K562 (cell line): Measurements from ENCODE around the gene LRP1-AS. TPM values are rescaled to one million over a fixed set of nuclear protein-coding genes. Genes with fewer than 3 reads are reported as not detected.

Source experiments
- ATAC-seq: fragments of 200-7000 bp; cut with Tn5 transposase; 3 replicates; pipeline ENCODE4 v1.9.1; 2020; ENCODE audit warnings: moderate library complexity
- BruUV-seq: library from RNA; stranded (reverse); fragments of 400-500 nt; replicated peaks from 2 replicates; lab custom pipeline; 2021; lab: Mats Ljungman, UMichigan
- CTCF ChIA-PET: fragments of 300-600 bp; formaldehyde crosslinking; extraction: SDS; loops from one replicate; lab custom pipeline; 2021; ENCODE audit warnings: low intra/inter-chr PET ratio; lab: Yijun Ruan, JAX
- POLR2A ChIA-PET: fragments of 300-600, 350-650 bp; sonication (Branson Sonifier 250); formaldehyde crosslinking; extraction: SDS; loops from one replicate; lab custom pipeline; 2021; ENCODE audit warnings: antibody characterized with exemption, inconsistent platforms; lab: Yijun Ruan, JAX
- DNase-seq, 4 experiments: peaks; one replicate each; pipeline versions ENCODE4 v3.0.0 to v3.0.0-alpha.2; 2011 to 2018; ENCODE audit warnings: low spot score in 3 of 4, mixed read lengths in 3 of 4; ENCODE audit errors: extremely low read depth in 1 of 4
- FAIRE-seq: peaks from 2 replicates; lab custom pipeline; 2011; peaks lifted over from hg19 to GRCh38; lab: Jason Lieb, UNC
- H2AFZ ChIP-seq: 2 replicates; pipeline ENCODE4 v1.6.0; 2011; ENCODE audit warnings: low read depth, low read length, control low read depth, inconsistent platforms
- H3K27ac ChIP-seq: fragments of 200-600 bp; 3 replicates; pipeline ENCODE4 v1.8.0; 2011; ENCODE audit warnings: low read depth, mild to moderate bottlenecking, control low read depth, inconsistent platforms, low read length, moderate library complexity, mixed read lengths; ENCODE audit errors: extremely low read depth
- H3K27me3 ChIP-seq, 2 experiments: fragments of 300-600 bp in 1 of 2; 2 replicates in 1 of 2; 3 replicates in 1 of 2; pipeline versions ENCODE4 v1.6.0 to v1.8.0; 2011; ENCODE audit warnings: inconsistent platforms in 2 of 2, low read length in 2 of 2, mild to moderate bottlenecking in 1 of 2, mixed read lengths in 1 of 2, moderate library complexity in 1 of 2; ENCODE audit not compliant: control insufficient read depth in 2 of 2, insufficient read depth in 2 of 2
- H3K36me3 ChIP-seq: fragments of 300-600 bp; 3 replicates; pipeline ENCODE4 v1.8.0; 2011; ENCODE audit warnings: mild to moderate bottlenecking, low read length, inconsistent platforms; ENCODE audit not compliant: control insufficient read depth, insufficient read depth
- H3K4me1 ChIP-seq, 2 experiments: fragments of 200-600 bp in 1 of 2; replicated peaks in 1 of 2; 2 replicates in 1 of 2; 3 replicates in 1 of 2; pipeline versions ENCODE4 v1.5.1 to v1.8.0; 2011; ENCODE audit warnings: inconsistent platforms in 2 of 2, low read length in 2 of 2, mild to moderate bottlenecking in 1 of 2, mixed read lengths in 1 of 2, moderate library complexity in 1 of 2; ENCODE audit not compliant: control insufficient read depth in 2 of 2, insufficient read depth in 2 of 2
- H3K4me2 ChIP-seq: 2 replicates; pipeline ENCODE4 v1.6.1; 2011; ENCODE audit warnings: low read length, control low read depth, inconsistent platforms, mixed read lengths; ENCODE audit not compliant: insufficient read depth
- H3K4me3 ChIP-seq: fragments of 200-600 bp; sonication (generic), shearing (Covaris generic); 2 replicates; pipeline ENCODE4 v1.5.1; 2016; ENCODE audit warnings: control low read depth, inconsistent platforms
- H3K79me2 ChIP-seq: fragments of 200-600 bp; 3 replicates; pipeline ENCODE4 v1.8.0; 2011; ENCODE audit warnings: low read length, inconsistent platforms; ENCODE audit not compliant: control insufficient read depth, insufficient read depth
- H3K9ac ChIP-seq, 2 experiments: 2 replicates each; pipeline versions ENCODE4 v1.6.0 to v1.6.1; 2011; ENCODE audit warnings: low read depth in 2 of 2, low read length in 2 of 2, control low read depth in 1 of 2, inconsistent platforms in 1 of 2, mild to moderate bottlenecking in 1 of 2, mixed read lengths in 1 of 2; ENCODE audit not compliant: insufficient read depth in 1 of 2
- H3K9me1 ChIP-seq: one replicate; pipeline ENCODE4 v1.6.0; 2011; ENCODE audit warnings: inconsistent platforms, mild to moderate bottlenecking, low read length, moderate library complexity; ENCODE audit not compliant: control insufficient read depth, insufficient read depth
- H3K9me3 ChIP-seq: replicated peaks from 2 replicates; pipeline ENCODE4 v1.5.1; 2011; ENCODE audit warnings: low read depth, low read length, inconsistent platforms; ENCODE audit not compliant: control insufficient read depth, insufficient read depth
- H4K20me1 ChIP-seq: replicated peaks from 2 replicates; pipeline ENCODE4 v1.6.1; 2011; ENCODE audit warnings: low read length, inconsistent platforms, mixed read lengths; ENCODE audit not compliant: control insufficient read depth, insufficient read depth
- ATF3 ChIP-seq, 2 experiments: fragments of 450-650 bp in 1 of 2; sonication (generic) in 1 of 2; formaldehyde crosslinking in 1 of 2; IDR thresholded peaks in 1 of 2; conservative IDR thresholded peaks in 1 of 2; 2 replicates each; pipeline versions ENCODE4 v1.6.1 to v1.8.1; 2016 to 2023; ENCODE audit warnings: mild to moderate bottlenecking in 2 of 2, moderate library complexity in 2 of 2, inconsistent platforms in 1 of 2, missing genetic modification reagents in 1 of 2
- ATF7 ChIP-seq: fragments of 450-650 bp; IDR thresholded peaks from 2 replicates; pipeline ENCODE4 v1.7.1; 2014; ENCODE audit warnings: mild to moderate bottlenecking, moderate library complexity
- CREM ChIP-seq: IDR thresholded peaks from 2 replicates; pipeline ENCODE4 v1.6.1; 2014; ENCODE audit warnings: antibody characterized with exemption, low read depth
- DNMT1 ChIP-seq: fragments of 450-650 bp; IDR thresholded peaks from 2 replicates; pipeline ENCODE4 v1.6.1; 2016; ENCODE audit warnings: antibody characterized with exemption, mild to moderate bottlenecking
- GATAD2B ChIP-seq: fragments of 450-650 bp; IDR thresholded peaks from 2 replicates; pipeline ENCODE4 v1.6.1; 2017; ENCODE audit warnings: mild to moderate bottlenecking, borderline replicate concordance
- HMGN3 ChIP-seq: IDR thresholded peaks from 2 replicates; pipeline ENCODE4 v1.6.1; 2011; ENCODE audit warnings: borderline replicate concordance, low read depth, mild to moderate bottlenecking, mixed read lengths, low read length; ENCODE audit not compliant: insufficient read length; ENCODE audit errors: extremely low read depth
- MEIS2 ChIP-seq: fragments of 450-650 bp; IDR thresholded peaks from 2 replicates; pipeline ENCODE4 v1.6.1; 2014; ENCODE audit warnings: mild to moderate bottlenecking; ENCODE audit not compliant: partially characterized antibody
- PKNOX1 ChIP-seq: fragments of 450-650 bp; IDR thresholded peaks from 2 replicates; pipeline ENCODE4 v1.6.1; 2016
- PURB ChIP-seq: sonication (generic); formaldehyde crosslinking; IDR thresholded peaks from 2 replicates; pipeline ENCODE4 v1.9.0; 2021; ENCODE audit warnings: low read depth, mild to moderate bottlenecking, missing genetic modification reagents
- RBM14 ChIP-seq: fragments of 200-400 bp; formaldehyde crosslinking; IDR thresholded peaks from 2 replicates; pipeline ENCODE4 v1.6.1; 2018; ENCODE audit warnings: low read depth, mild to moderate bottlenecking, low read length, moderate library complexity, borderline replicate concordance; ENCODE audit not compliant: insufficient read depth
- SMAD3 ChIP-seq: fragments of 450-650 bp; formaldehyde crosslinking; conservative IDR thresholded peaks from 2 replicates; pipeline ENCODE4 v1.4.0; 2020; ENCODE audit warnings: mild to moderate bottlenecking
- SRF ChIP-seq, 2 experiments: fragments of 250-450, 450-650 bp in 1 of 2; sonication (Bioruptor Pico) in 1 of 2; sonication (generic) in 1 of 2; formaldehyde crosslinking; IDR thresholded peaks; 2 replicates each; pipeline versions ENCODE4 v1.5.0 to v1.5.1; 2020 to 2022; ENCODE audit warnings: mild to moderate bottlenecking in 1 of 2, missing genetic modification reagents in 1 of 2
- TAF7 ChIP-seq: fragments of 450-650 bp; IDR thresholded peaks from 2 replicates; pipeline ENCODE4 v1.6.1; 2016; ENCODE audit warnings: missing genetic modification characterization, missing compliant biosample characterization
- TSHZ1 ChIP-seq: fragments of 250-450 bp; sonication (Bioruptor Pico); IDR thresholded peaks from 2 replicates; pipeline ENCODE4 v1.4.0; 2020; ENCODE audit warnings: mild to moderate bottlenecking, moderate library complexity
- ZFP30 ChIP-seq: fragments of 250-450 bp; sonication (Bioruptor Pico); IDR thresholded peaks from 2 replicates; pipeline ENCODE4 v1.8.0; 2022; ENCODE audit warnings: moderate library complexity, mild to moderate bottlenecking, inconsistent platforms, borderline replicate concordance
- ZKSCAN8 ChIP-seq: fragments of 200-800 bp; sonication (Bioruptor generic); IDR thresholded peaks from 2 replicates; pipeline ENCODE4 v1.6.1; 2016; ENCODE audit warnings: missing genetic modification characterization, missing compliant biosample characterization
- ZNF24 ChIP-seq: fragments of 450-650 bp; IDR thresholded peaks from 2 replicates; pipeline ENCODE4 v1.6.1; 2016
- ZNF707 ChIP-seq: fragments of 250-450 bp; sonication (Bioruptor Pico); conservative IDR thresholded peaks from 2 replicates; pipeline ENCODE4 v1.8.0; 2022; ENCODE audit warnings: inconsistent platforms, mild to moderate bottlenecking, moderate library complexity
- WGBS: fragments of 100-300 bp; shearing (Covaris generic); methylation state at CpG from one replicate; pipeline ENCODE4 v1.1.6; 2016; ENCODE audit warnings: low coverage, mixed read lengths; ENCODE audit not compliant: insufficient coverage; ENCODE audit errors: missing lambda C conversion rate; 5-methylcytosine and 5-hydroxymethylcytosine counted together
- in situ Hi-C: fragments of 300-500 bp; cut with MboI; formaldehyde crosslinking; loops from 4 replicates; pipeline ENCODE4 v1.15.0; 2018; ENCODE audit warnings: inconsistent platforms, mixed read lengths
- intact Hi-C: fragments of 100-400 bp; cut with micrococcal nuclease; formaldehyde crosslinking; loops from 2 replicates; pipeline ENCODE4 v1.14.2; 2022
- polyA plus RNA-seq, 8 experiments: library from polyadenylated mRNA; depleted of rRNA in 4 of 8; stranded (reverse) in 5 of 8; unstranded in 3 of 8; fragments of >200 nt; fragmentation: Nextera tagmentation in 2 of 8; fragmentation: Illumina TruSeq in 1 of 8; extraction: Ambion mirVana in 2 of 8; extraction: Trizol in 1 of 8; gene quantifications; 2 replicates each; pipeline versions ENCODE4 v1.2.1 to v1.2.3, GENCODE V29; 2011 to 2014; ENCODE audit warnings: inconsistent platforms in 1 of 8, missing spikeins in 1 of 8
- total RNA-seq, 7 experiments: library from RNA; depleted of rRNA in 6 of 7; stranded (reverse); fragments of >200 nt in 6 of 7; fragmentation: Illumina TruSeq in 2 of 7; extraction: Trizol in 2 of 7; gene quantifications; 2 replicates each; pipeline versions ENCODE4 v1.2.1 to v1.2.3, GENCODE V29; 2011 to 2021; ENCODE audit warnings: low replicate concordance in 1 of 7

LRP1-AS gene
- total and polyA plus RNA-seq, 9 of the 15 experiments (the other 6 are each of a cell fraction or from before 2014, with no cell fraction given), result not detected

DNA sequence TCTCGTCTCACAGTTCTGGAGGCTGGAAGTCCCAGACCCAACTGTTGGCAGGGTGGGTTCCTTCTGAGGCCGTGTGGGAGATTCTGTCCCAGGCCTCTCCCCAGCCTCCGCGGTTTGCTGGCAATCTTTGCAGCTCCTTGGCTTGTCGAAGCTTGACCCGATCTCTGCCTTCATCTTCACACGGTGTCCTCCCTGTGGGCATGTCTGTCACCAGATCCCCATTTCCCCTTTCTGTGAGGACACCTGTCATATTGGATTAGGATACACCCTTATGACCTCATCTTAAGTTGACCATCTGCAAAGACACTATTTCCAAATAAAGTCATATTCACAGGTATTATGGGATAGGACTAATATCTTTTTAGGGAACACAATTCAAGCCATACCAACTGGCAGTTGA is 22.6 kb upstream of the LRP1-AS start:
- H3K4me2 ChIP-seq, result no peak overlapping the region
- DNase-seq (no peak), ATAC-seq (no peak), FAIRE-seq (no peak)
- BruUV-seq, result no TSS peak
- peaks cover 3 to 34% of the 10 kb centered on the region in 2 experiments; a peak in 3 of 5 replicates for H3K4me1 ChIP-seq
- 10% methylated on average over 7 of the region's 7 CpGs for WGBS
- in situ Hi-C loops (no loop called here), intact Hi-C loops (no loop called here)
- no peaks in the 10 kb centered on the region for H3K79me2 ChIP-seq
- H3K36me3 ChIP-seq, result no peaks in the 10 kb centered on the region
- H2AFZ ChIP-seq, result no peak overlapping the region
- H3K4me3 ChIP-seq, result no peak overlapping the region
- H3K27me3 ChIP-seq, result peaks cover 3 to 59% of the 10 kb centered on the region in 2 experiments; a peak in 3 of 5 replicates
- no peaks in the 10 kb centered on the region for H3K9me1 ChIP-seq
- peaks cover 10% of the 10 kb centered on the region; the same call in 1 of the 2 replicates for H4K20me1 ChIP-seq
- no peak overlapping the region for H3K27ac ChIP-seq
- POLR2A ChIA-PET, result no interaction called here
- CTCF ChIA-PET, result no interaction called here
- H3K9me3 ChIP-seq, result no peaks in the 10 kb centered on the region
- no peak overlapping the region for H3K9ac ChIP-seq
- TF ChIP-seq SMAD3 (no peak), SRF (CRISPR knock-in tag; IDR thresholded peaks at IDR 0.05) (0 out of 4 replicates have a peak, but pooled peaks of 1 of the 2 experiments have one; percentile 21), ATF3 (IDR thresholded peaks at IDR 0.05) (0 out of 2 replicates have a peak, but pooled peaks have one; percentile 9), ATF3 (CRISPR knock-in tag; conservative IDR thresholded peaks at IDR 0.05) (no peak), GATAD2B (no peak), PURB (CRISPR knock-in tag) (no peak), ZNF707 (CRISPR knock-in tag) (no peak), MEIS2 (peak; percentile 81), TAF7 (no peak), ATF7 (0 out of 2 replicates have a peak, but pooled peaks have one; percentile 42), CREM (peak; percentile 43; the same call in 1 of the 2 replicates), ZKSCAN8 (CRISPR knock-in tag) (no peak), RBM14 (no peak), PKNOX1 (peak; percentile 59; the same call in 1 of the 2 replicates), HMGN3 (no peak), ZFP30 (CRISPR knock-in tag) (no peak), TSHZ1 (CRISPR knock-in tag) (no peak), ZNF24 (no peak), DNMT1 (no peak)
